Measurements from ENCODE around the gene CPT2.

CPT2 gene

DNA sequence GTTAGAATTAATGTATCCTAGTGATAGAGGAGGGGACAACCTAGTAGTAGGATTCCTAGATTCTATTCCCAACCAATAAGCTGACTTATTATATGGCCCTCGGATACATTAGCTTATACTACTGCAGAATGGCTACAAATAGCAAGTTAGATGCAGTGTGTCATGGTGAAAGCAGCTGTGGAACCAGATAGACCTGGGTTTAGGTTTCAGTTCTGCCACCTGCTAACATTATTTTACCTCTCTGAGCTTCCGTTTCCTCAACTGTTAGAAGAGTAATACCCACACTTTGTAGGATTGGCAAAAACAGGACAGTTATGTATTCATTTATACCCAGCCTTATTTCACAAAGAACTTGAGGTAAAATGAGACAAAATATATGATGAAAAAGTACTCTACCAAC is 63.3 kb downstream of the CPT2 start:
- in situ Hi-C loops (cut with MboI; ENCODE audit: low sequenced_read_pairs) = no loop called here

DNA sequence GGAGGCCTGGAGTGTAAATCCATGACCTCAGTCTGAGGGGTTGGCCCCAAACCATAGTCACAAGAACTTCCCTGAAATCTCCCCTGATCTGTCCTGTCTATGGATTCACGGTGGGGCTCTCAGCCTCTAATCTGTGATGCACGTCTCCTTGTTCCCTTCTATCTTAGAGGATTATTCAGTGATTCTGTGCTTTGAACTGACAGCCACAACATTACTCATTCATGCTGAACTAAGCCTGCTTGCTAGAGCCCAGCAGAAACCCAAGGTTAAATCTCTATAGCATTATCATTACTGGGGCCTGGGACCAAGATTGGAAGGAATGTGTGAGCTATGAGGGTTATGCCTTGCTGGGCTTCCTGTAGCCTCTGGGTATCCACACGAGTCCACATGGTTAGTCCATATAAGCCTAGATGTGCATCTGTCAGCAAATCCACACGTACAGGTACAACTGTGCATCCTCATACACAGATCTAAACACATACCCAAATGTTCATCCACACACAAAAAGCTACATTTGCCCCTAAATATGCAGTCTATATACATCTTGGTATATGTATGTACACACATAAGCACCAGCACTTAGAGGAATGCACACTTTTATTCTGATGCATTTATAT is 64.1 kb downstream of the CPT2 start:
- in situ Hi-C loops (cut with MboI; ENCODE audit: low sequenced_read_pairs) = no loop called here

- in situ Hi-C loops (cut with MboI; ENCODE audit: low sequenced_read_pairs) = no loop called here
These were observed 65.4 kb downstream of the CPT2 start for GRCh38 chr1:53262000-53262399.

Data from HL-60/S4 treated with retinoic acid at 250 ng/mL for 4 days and 3 days (cell line).